ENCODE results near the gene FERD3L.

FERD3L gene

DNA sequence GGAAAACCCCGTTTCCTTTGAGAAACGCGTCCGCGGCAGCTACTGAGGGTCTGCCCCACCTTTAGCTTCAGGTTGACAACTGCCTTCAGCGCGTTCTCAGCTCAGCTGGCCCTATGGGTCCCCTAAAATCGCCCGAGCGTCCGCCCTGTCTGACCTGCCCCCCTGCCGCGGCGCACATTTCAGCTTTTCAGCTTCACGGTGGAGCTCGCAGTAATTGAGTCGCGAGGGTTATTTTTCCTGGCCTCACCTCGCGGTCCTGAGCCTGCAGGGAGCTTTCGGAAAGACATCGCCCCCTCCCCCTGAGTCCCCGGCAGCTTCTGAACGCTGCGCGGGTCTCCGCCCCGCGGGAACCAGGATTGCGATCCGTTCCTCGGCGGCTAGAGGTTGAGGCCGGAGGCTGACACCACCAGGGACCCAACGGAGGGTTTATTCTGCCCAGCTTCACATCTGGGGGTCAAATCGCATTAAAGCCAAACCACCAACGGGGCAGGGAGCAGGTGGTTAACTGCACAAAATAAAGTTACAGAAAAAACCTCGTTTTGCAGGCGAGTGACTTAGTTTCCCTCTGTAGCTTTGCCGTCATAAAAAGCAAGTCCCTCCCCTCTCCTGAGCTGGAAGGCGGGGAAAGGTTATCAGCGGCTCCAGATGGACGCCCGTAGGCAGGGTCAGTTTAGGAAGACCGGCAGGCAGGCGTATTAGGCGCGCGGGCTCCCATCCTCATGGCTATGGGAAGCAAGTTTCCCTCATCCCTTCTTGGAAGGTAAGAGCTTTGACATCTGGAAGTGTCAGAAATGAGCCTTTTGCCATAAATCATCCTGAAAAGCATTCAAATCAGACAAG is 38.8 kb downstream of the FERD3L start:
- Histone ChIP-seq H3K36me3 (ENCODE audit: control insufficient read depth, insufficient read depth, low read length) (no peaks in the 10 kb centered on the region), H3K27me3 (ENCODE audit: control insufficient read depth, insufficient read depth, low read length) (peaks cover 95% of the 10 kb centered on the region), H3K9ac (ENCODE audit: low read depth, low read length) (no peak overlapping the region), H3K9me3 (ENCODE audit: control insufficient read depth, insufficient read depth, low read length) (no peaks in the 10 kb centered on the region), H3K4me3 (ENCODE audit: low read depth, low read length) (peak overlapping the region; percentile 59), H3K4me1 (ENCODE audit: control insufficient read depth, insufficient read depth, low read length) (peaks cover 23% of the 10 kb centered on the region)

GRCh38 chr7:19105546-19105945 is 39.7 kb downstream of the FERD3L start:
- no peak overlapping the region for H3K4me3 ChIP-seq (ENCODE audit: low read depth, low read length)
- H3K36me3 ChIP-seq (ENCODE audit: control insufficient read depth, insufficient read depth, low read length) = no peaks in the 10 kb centered on the region
- H3K9me3 ChIP-seq (ENCODE audit: control insufficient read depth, insufficient read depth, low read length) = no peaks in the 10 kb centered on the region
- no peak overlapping the region for H3K9ac ChIP-seq (ENCODE audit: low read depth, low read length)
- H3K27me3 ChIP-seq (ENCODE audit: control insufficient read depth, insufficient read depth, low read length) = peaks cover 91% of the 10 kb centered on the region
- H3K4me1 ChIP-seq (ENCODE audit: control insufficient read depth, insufficient read depth, low read length) = peaks cover 20% of the 10 kb centered on the region

DNA sequence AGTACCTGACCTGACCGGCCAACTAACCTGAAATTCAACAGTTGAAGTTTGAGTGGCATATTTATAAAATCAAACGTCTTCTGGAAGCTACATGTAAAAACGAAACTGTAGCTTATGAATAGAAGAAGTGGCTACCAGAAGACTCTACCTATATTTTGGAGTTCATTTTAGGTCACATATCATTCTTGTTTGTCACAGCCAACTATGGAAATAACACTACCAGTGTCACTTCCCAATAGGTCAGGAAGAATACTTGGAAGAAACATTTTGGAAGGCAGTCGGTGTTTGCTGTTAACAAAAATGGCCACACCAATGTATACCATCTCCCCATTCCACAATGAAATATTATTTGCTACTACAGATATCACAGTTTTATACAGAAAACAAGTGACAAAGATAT is 40.4 kb downstream of the FERD3L start:
- H3K4me1 ChIP-seq (ENCODE audit: control insufficient read depth, insufficient read depth, low read length) = peaks cover 16% of the 10 kb centered on the region
- H3K27me3 ChIP-seq (ENCODE audit: control insufficient read depth, insufficient read depth, low read length) = peaks cover 84% of the 10 kb centered on the region
- no peaks in the 10 kb centered on the region for H3K36me3 ChIP-seq (ENCODE audit: control insufficient read depth, insufficient read depth, low read length)
- no peak overlapping the region for H3K9ac ChIP-seq (ENCODE audit: low read depth, low read length)
- no peaks in the 10 kb centered on the region for H3K9me3 ChIP-seq (ENCODE audit: control insufficient read depth, insufficient read depth, low read length)
- H3K4me3 ChIP-seq (ENCODE audit: low read depth, low read length) = no peak overlapping the region

- H3K4me3 ChIP-seq (ENCODE audit: low read depth, low read length) = no peak overlapping the region
- peaks cover 68% of the 10 kb centered on the region for H3K27me3 ChIP-seq (ENCODE audit: control insufficient read depth, insufficient read depth, low read length)
- peaks cover 8% of the 10 kb centered on the region for H3K4me1 ChIP-seq (ENCODE audit: control insufficient read depth, insufficient read depth, low read length)
- H3K9ac ChIP-seq (ENCODE audit: low read depth, low read length) = no peak overlapping the region
- no peaks in the 10 kb centered on the region for H3K36me3 ChIP-seq (ENCODE audit: control insufficient read depth, insufficient read depth, low read length)
- H3K9me3 ChIP-seq (ENCODE audit: control insufficient read depth, insufficient read depth, low read length) = no peaks in the 10 kb centered on the region
Observed at GRCh38 chr7:19102884-19103283, 42.3 kb downstream of the FERD3L start.

- peaks cover 4% of the 10 kb centered on the region for H3K4me1 ChIP-seq (ENCODE audit: control insufficient read depth, insufficient read depth, low read length)
- peaks cover 58% of the 10 kb centered on the region for H3K27me3 ChIP-seq (ENCODE audit: control insufficient read depth, insufficient read depth, low read length)
- H3K36me3 ChIP-seq (ENCODE audit: control insufficient read depth, insufficient read depth, low read length) = no peaks in the 10 kb centered on the region
- H3K4me3 ChIP-seq (ENCODE audit: low read depth, low read length) = no peak overlapping the region
- H3K9ac ChIP-seq (ENCODE audit: low read depth, low read length) = no peak overlapping the region
- no peaks in the 10 kb centered on the region for H3K9me3 ChIP-seq (ENCODE audit: control insufficient read depth, insufficient read depth, low read length)
Observed at GRCh38 chr7:19101909-19102308, 43.3 kb downstream of the FERD3L start.

GRCh38 chr7:19101472-19101871 is 43.7 kb downstream of the FERD3L start:
- no peak overlapping the region for H3K9ac ChIP-seq (ENCODE audit: low read depth, low read length)
- peaks cover 54% of the 10 kb centered on the region for H3K27me3 ChIP-seq (ENCODE audit: control insufficient read depth, insufficient read depth, low read length)
- H3K4me1 ChIP-seq (ENCODE audit: control insufficient read depth, insufficient read depth, low read length) = peaks cover 4% of the 10 kb centered on the region
- no peaks in the 10 kb centered on the region for H3K36me3 ChIP-seq (ENCODE audit: control insufficient read depth, insufficient read depth, low read length)
- H3K4me3 ChIP-seq (ENCODE audit: low read depth, low read length) = no peak overlapping the region
- no peaks in the 10 kb centered on the region for H3K9me3 ChIP-seq (ENCODE audit: control insufficient read depth, insufficient read depth, low read length)

GRCh38 chr7:19099924-19100323 is 45.3 kb downstream of the FERD3L start:
- H3K9me3 ChIP-seq (ENCODE audit: control insufficient read depth, insufficient read depth, low read length) = no peaks in the 10 kb centered on the region
- H3K9ac ChIP-seq (ENCODE audit: low read depth, low read length) = no peak overlapping the region
- peaks cover 10% of the 10 kb centered on the region for H3K4me1 ChIP-seq (ENCODE audit: control insufficient read depth, insufficient read depth, low read length)
- no peak overlapping the region for H3K4me3 ChIP-seq (ENCODE audit: low read depth, low read length)
- peaks cover 38% of the 10 kb centered on the region for H3K27me3 ChIP-seq (ENCODE audit: control insufficient read depth, insufficient read depth, low read length)
- H3K36me3 ChIP-seq (ENCODE audit: control insufficient read depth, insufficient read depth, low read length) = no peaks in the 10 kb centered on the region

DNA sequence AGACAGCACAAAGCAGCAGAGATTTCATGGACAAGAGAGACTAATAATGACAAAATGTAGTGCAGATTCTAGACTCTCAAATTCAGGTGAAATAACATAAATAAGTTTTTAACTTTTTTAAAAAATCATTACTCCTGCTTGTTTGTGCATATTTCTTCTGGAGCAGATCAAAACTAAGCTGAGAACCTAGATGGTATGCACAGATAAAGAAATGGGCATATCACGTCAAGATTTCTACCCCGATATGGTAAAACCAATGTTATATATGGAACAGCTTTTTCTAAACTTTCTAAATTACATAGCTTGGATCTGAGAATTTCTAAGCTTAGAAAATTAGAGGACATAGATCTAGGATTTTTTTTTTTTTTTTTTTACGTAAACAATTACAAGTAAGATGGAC is 46.0 kb downstream of the FERD3L start:
- H3K4me1 ChIP-seq (ENCODE audit: control insufficient read depth, insufficient read depth, low read length) = peaks cover 10% of the 10 kb centered on the region
- H3K9me3 ChIP-seq (ENCODE audit: control insufficient read depth, insufficient read depth, low read length) = no peaks in the 10 kb centered on the region
- peaks cover 31% of the 10 kb centered on the region for H3K27me3 ChIP-seq (ENCODE audit: control insufficient read depth, insufficient read depth, low read length)
- no peak overlapping the region for H3K4me3 ChIP-seq (ENCODE audit: low read depth, low read length)
- no peak overlapping the region for H3K9ac ChIP-seq (ENCODE audit: low read depth, low read length)
- no peaks in the 10 kb centered on the region for H3K36me3 ChIP-seq (ENCODE audit: control insufficient read depth, insufficient read depth, low read length)

DNA sequence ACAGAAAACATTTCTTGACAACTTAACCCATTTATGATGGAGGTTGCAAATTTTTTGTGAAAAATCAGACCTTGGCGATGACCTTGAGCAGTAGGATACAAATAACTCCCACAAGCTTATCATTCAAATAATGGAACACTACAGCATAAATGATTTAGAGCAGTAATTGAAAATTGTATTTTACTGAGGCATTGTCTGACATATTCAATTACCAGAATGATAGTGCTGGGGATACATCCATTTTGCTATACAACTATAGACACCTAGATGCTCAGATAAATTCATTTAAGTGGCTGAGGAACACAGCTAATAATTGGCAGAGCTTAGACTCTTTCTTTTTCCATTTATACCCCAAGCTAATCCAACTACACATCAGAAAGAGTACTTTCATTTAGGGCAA is 46.7 kb downstream of the FERD3L start:
- no peak overlapping the region for H3K4me3 ChIP-seq (ENCODE audit: low read depth, low read length)

DNA sequence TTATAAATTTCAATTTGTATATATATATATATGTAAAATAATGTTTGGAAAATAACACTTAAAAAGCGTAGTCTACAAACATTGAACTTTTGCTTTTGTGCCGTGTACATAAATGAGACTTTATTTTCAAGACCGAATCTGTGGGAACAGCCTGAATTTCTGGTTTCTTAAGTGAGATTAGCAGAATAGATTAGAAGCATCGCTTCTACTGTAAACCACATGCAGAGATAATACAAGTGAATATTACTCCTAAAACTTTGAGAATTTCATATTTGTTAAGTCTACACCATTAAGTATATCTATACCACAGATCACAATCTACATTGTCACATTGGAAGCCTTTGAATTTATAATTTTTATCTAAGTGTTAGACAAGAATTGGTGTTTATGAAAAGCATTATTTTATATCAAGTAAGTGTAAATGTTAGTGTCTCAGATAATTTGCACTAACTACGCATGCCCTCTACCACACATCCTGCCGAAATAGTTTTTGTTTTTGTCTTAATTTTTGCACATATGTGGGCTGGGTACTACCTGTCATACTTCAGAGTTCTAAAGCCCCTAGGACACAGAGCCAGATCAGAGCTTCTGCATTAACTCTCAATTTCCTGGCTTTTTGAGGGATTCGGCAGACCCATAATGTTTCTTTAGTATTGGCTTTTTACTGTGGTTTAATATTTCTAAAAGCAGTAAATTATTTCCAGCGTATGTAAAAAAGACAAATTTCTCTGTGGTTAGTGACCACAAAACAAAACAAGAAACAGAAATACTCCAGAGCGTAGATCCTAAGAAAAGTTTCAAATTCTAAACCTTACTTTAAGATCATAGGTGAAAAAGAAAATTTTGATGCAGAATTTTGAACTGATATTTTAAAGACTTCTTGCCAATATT is 47.8 kb downstream of the FERD3L start:
- no peaks in the 10 kb centered on the region for H3K9me3 ChIP-seq (ENCODE audit: control insufficient read depth, insufficient read depth, low read length)
- H3K9ac ChIP-seq (ENCODE audit: low read depth, low read length) = no peak overlapping the region
- no peak overlapping the region for H3K4me3 ChIP-seq (ENCODE audit: low read depth, low read length)
- no peaks in the 10 kb centered on the region for H3K36me3 ChIP-seq (ENCODE audit: control insufficient read depth, insufficient read depth, low read length)
- peaks cover 15% of the 10 kb centered on the region for H3K27me3 ChIP-seq (ENCODE audit: control insufficient read depth, insufficient read depth, low read length)
- peaks cover 10% of the 10 kb centered on the region for H3K4me1 ChIP-seq (ENCODE audit: control insufficient read depth, insufficient read depth, low read length)

More for the DNA sequence above, 46.7 kb downstream of the FERD3L start:
- H3K27me3 ChIP-seq (ENCODE audit: control insufficient read depth, insufficient read depth, low read length) = peaks cover 26% of the 10 kb centered on the region
- H3K9ac ChIP-seq (ENCODE audit: low read depth, low read length) = no peak overlapping the region
- H3K36me3 ChIP-seq (ENCODE audit: control insufficient read depth, insufficient read depth, low read length) = no peaks in the 10 kb centered on the region
- H3K9me3 ChIP-seq (ENCODE audit: control insufficient read depth, insufficient read depth, low read length) = no peaks in the 10 kb centered on the region
- peaks cover 10% of the 10 kb centered on the region for H3K4me1 ChIP-seq (ENCODE audit: control insufficient read depth, insufficient read depth, low read length)

DNA sequence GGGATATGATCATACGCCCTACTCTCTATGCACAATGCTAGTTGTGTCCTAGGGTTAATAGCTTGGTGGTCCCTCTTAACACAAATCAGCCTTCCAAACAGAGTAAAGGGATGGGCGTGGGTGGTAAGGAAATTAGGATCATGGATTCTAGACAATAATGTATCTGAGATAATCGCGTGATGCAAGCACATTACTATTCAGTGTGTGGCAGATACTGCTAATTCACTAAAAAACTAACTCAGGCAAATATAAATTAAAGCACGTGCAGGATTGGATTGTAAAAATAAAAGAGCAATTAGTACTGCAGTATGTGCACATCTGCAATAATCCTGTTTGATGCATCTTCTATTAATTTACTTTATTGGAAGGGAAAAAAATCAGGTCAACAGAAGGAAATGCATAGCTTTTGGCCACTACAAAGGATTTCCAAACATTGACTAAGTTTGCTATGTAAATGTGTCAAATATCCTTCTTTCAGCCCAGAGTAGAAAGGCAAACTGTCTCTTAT is 49.8 kb downstream of the FERD3L start:
- Histone ChIP-seq H3K27me3 (ENCODE audit: control insufficient read depth, insufficient read depth, low read length) (no peaks in the 10 kb centered on the region), H3K36me3 (ENCODE audit: control insufficient read depth, insufficient read depth, low read length) (no peaks in the 10 kb centered on the region), H3K9me3 (ENCODE audit: control insufficient read depth, insufficient read depth, low read length) (no peaks in the 10 kb centered on the region), H3K4me3 (ENCODE audit: low read depth, low read length) (no peak overlapping the region), H3K9ac (ENCODE audit: low read depth, low read length) (no peak overlapping the region), H3K4me1 (ENCODE audit: control insufficient read depth, insufficient read depth, low read length) (peaks cover 8% of the 10 kb centered on the region)
